ENCODE results near the gene PARD3B. TPM values are rescaled to one million over a fixed set of nuclear protein-coding genes. Genes with fewer than 3 reads are reported as not detected.

PARD3B gene
- total and polyA plus RNA-seq, 8 donors, result 1.8 to 42.6 (median 15.1) TPM

GRCh38 chr2:205333351-205333750 lies 788.1 kb downstream of the PARD3B start:
- DNase-seq, result no peak
- no peak for TF ChIP-seq POLR2AphosphoS5 (IDR thresholded peaks at IDR 0.05)
- no peak for TF ChIP-seq EP300 (IDR thresholded peaks at IDR 0.05)
- TF ChIP-seq, protein P1, sequence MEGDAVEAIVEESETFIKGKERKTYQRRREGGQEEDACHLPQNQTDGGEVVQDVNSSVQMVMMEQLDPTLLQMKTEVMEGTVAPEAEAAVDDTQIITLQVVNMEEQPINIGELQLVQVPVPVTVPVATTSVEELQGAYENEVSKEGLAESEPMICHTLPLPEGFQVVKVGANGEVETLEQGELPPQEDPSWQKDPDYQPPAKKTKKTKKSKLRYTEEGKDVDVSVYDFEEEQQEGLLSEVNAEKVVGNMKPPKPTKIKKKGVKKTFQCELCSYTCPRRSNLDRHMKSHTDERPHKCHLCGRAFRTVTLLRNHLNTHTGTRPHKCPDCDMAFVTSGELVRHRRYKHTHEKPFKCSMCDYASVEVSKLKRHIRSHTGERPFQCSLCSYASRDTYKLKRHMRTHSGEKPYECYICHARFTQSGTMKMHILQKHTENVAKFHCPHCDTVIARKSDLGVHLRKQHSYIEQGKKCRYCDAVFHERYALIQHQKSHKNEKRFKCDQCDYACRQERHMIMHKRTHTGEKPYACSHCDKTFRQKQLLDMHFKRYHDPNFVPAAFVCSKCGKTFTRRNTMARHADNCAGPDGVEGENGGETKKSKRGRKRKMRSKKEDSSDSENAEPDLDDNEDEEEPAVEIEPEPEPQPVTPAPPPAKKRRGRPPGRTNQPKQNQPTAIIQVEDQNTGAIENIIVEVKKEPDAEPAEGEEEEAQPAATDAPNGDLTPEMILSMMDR (IDR thresholded peaks at IDR 0.05), result no peak
- no peak for TF ChIP-seq POLR2A (IDR thresholded peaks at IDR 0.05)
- no peak overlapping the region for H3K27ac ChIP-seq
- H3K27me3 ChIP-seq, result no peaks in the 10 kb centered on the region
- WGBS, 5 donors, result 27 to 82% (median 37%) methylated on average over 1 of the region's 1 CpG
- H3K9me3 ChIP-seq, result no peaks in the 10 kb centered on the region
- intact Hi-C loops (cut with DNase I; ENCODE audit: low total_unique reads), result no loop called here
- peaks cover 0 to 14% (median 2%) of the 10 kb centered on the region in 4 donors for H3K36me3 ChIP-seq
- H3K4me3 ChIP-seq, result no peak overlapping the region
- no peaks in the 10 kb centered on the region for H3K4me1 ChIP-seq

GRCh38 chr2:205337274-205337673 lies 792.0 kb downstream of the PARD3B start:
- H3K27me3 ChIP-seq, result no peaks in the 10 kb centered on the region
- no peak overlapping the region for H3K4me3 ChIP-seq
- TF ChIP-seq POLR2AphosphoS5 (IDR thresholded peaks at IDR 0.05) (no peak), EP300 (IDR thresholded peaks at IDR 0.05) (no peak), POLR2A (IDR thresholded peaks at IDR 0.05) (no peak)
- TF ChIP-seq, protein P1 (IDR thresholded peaks at IDR 0.05), result no peak
- H3K27ac ChIP-seq, result no peak overlapping the region
- H3K9me3 ChIP-seq, result no peaks in the 10 kb centered on the region
- DNase-seq, result peak in 1 of 2 donors; percentile 14
- intact Hi-C loops (cut with DNase I; ENCODE audit: low total_unique reads), result no loop called here
- H3K36me3 ChIP-seq, result peaks cover 0 to 14% (median 2%) of the 10 kb centered on the region in 4 donors
- no peaks in the 10 kb centered on the region for H3K4me1 ChIP-seq

- Histone ChIP-seq H3K4me1 (no peaks in the 10 kb centered on the region), H3K27ac (no peak overlapping the region), H3K27me3 (no peaks in the 10 kb centered on the region), H3K9me3 (no peaks in the 10 kb centered on the region), H3K36me3 (peaks cover 0 to 14% (median 2%) of the 10 kb centered on the region in 4 donors), H3K4me3 (no peak overlapping the region)
- intact Hi-C loops (cut with DNase I; ENCODE audit: low total_unique reads), result no loop called here
- WGBS, 5 donors, result 42 to 93% (median 84%) methylated on average over 1 of the region's 1 CpG
- DNase-seq, result no peak
- no peak for TF ChIP-seq POLR2AphosphoS5 (IDR thresholded peaks at IDR 0.05)
- TF ChIP-seq POLR2A (IDR thresholded peaks at IDR 0.05), result no peak
- TF ChIP-seq, protein P1 (IDR thresholded peaks at IDR 0.05), result no peak
- TF ChIP-seq EP300 (IDR thresholded peaks at IDR 0.05), result no peak
Measured at GRCh38 chr2:205338156-205338555, 792.9 kb downstream of the PARD3B start.

GRCh38 chr2:205343103-205343502 lies 797.8 kb downstream of the PARD3B start:
- no peak overlapping the region for H3K4me3 ChIP-seq
- 70 to 81% (median 73%) methylated on average over 4 of the region's 4 CpGs for WGBS, 5 donors
- no peaks in the 10 kb centered on the region for H3K27me3 ChIP-seq
- H3K27ac ChIP-seq, result no peak overlapping the region
- TF ChIP-seq POLR2AphosphoS5 (IDR thresholded peaks at IDR 0.05) (no peak), EP300 (IDR thresholded peaks at IDR 0.05) (no peak), POLR2A (IDR thresholded peaks at IDR 0.05) (no peak)
- TF ChIP-seq, protein P1 (IDR thresholded peaks at IDR 0.05), result no peak
- peak in 1 of 2 donors; percentile 28 for DNase-seq
- peaks cover 0 to 4% (median 0%) of the 10 kb centered on the region in 4 donors for H3K4me1 ChIP-seq
- no peaks in the 10 kb centered on the region for H3K36me3 ChIP-seq
- intact Hi-C loops (cut with DNase I; ENCODE audit: low total_unique reads), result no loop called here
- no peaks in the 10 kb centered on the region for H3K9me3 ChIP-seq

All from stomach (tissue), 9 donors.